Measurements from ENCODE around the gene PATZ1.

Gene PATZ1

DNA sequence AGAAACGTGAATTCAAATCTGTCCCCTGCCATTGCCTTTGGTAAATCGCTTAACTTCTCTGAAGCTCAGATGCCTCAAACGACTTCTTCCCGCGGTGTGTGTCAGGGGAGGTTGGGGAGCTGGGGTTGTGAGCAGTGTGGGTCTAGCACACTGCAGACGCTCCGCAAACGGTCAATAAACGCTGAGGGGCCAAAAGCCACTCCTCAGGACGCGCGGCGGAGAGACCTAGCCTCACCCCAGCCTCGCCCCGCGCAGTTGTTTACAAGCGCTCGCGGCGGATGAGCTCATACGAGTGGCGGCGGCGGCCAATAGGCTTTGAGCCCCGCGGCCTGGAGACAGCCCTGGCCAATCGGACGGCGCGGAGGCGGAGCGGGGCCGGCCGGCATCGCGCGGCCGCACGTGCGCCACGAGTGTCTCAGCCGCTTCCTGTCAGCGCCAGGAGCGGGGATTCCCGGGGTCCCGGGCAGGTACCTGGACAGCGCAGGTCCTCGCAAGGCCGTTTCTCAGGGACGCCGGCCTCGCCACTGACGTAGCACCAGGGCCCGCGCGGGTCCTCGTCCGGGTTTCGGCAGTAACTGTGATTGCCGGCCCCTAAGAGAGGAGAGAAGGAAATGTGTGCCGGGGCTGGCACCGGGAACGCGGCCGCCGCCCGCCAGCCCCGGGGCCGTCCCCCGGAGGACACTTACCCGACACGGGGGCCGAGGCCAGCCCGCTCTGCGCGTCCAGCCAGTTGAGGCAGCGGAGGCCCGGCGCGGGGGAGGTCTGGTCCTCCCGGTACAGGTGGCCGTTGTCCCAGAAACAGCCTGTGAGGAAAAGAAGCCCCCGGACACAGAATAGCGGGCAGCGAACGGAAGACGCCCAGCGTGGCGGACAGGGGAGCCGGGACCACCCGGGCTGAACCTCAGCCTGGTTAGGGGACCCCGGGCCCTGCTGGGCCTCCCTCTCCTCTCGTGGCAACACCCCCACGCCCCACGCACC lies 55.4 kb downstream of the PATZ1 start:
- Histone ChIP-seq H3K4me1 (ENCODE audit: control insufficient read depth, insufficient read depth, low read length, unreplicated experiment) (peaks cover 10% of the 10 kb centered on the region), H2AFZ (ENCODE audit: low read length, unreplicated experiment) (no peak overlapping the region)

GRCh38 chr22:31289344-31289743 lies 56.8 kb downstream of the PATZ1 start:
- no peaks in the 10 kb centered on the region for H3K27me3 ChIP-seq (ENCODE audit: insufficient read depth, low read length)
- H2AFZ ChIP-seq (ENCODE audit: low read length, unreplicated experiment): no peak overlapping the region
- no peaks in the 10 kb centered on the region for H3K79me2 ChIP-seq (ENCODE audit: control insufficient read depth, insufficient read depth, low read length, unreplicated experiment)
- no peak overlapping the region for H3K27ac ChIP-seq (ENCODE audit: low read depth, low read length)
- H3K36me3 ChIP-seq (ENCODE audit: insufficient read depth, low read length): no peaks in the 10 kb centered on the region
- no peak overlapping the region for H3K4me3 ChIP-seq (ENCODE audit: low read depth, low read length)
- peaks cover 4% of the 10 kb centered on the region for H3K4me1 ChIP-seq (ENCODE audit: control insufficient read depth, insufficient read depth, low read length, unreplicated experiment)

More for the DNA sequence above, 55.4 kb downstream of the PATZ1 start:
- Histone ChIP-seq H3K36me3 (ENCODE audit: insufficient read depth, low read length) (no peaks in the 10 kb centered on the region), H3K27ac (ENCODE audit: low read depth, low read length) (peak overlapping the region; percentile 47; the same call in 1 of the 2 replicates), H3K79me2 (ENCODE audit: control insufficient read depth, insufficient read depth, low read length, unreplicated experiment) (no peaks in the 10 kb centered on the region), H3K4me3 (ENCODE audit: low read depth, low read length) (peak overlapping the region; percentile 76), H3K27me3 (ENCODE audit: insufficient read depth, low read length) (no peaks in the 10 kb centered on the region)

GRCh38 chr22:31288496-31289240 lies 57.5 kb downstream of the PATZ1 start:
- Histone ChIP-seq H3K4me1 (ENCODE audit: control insufficient read depth, insufficient read depth, low read length, unreplicated experiment) (peaks cover 4% of the 10 kb centered on the region), H3K4me3 (ENCODE audit: low read depth, low read length) (no peak overlapping the region), H2AFZ (ENCODE audit: low read length, unreplicated experiment) (no peak overlapping the region), H3K36me3 (ENCODE audit: insufficient read depth, low read length) (no peaks in the 10 kb centered on the region), H3K79me2 (ENCODE audit: control insufficient read depth, insufficient read depth, low read length, unreplicated experiment) (no peaks in the 10 kb centered on the region), H3K27me3 (ENCODE audit: insufficient read depth, low read length) (no peaks in the 10 kb centered on the region), H3K27ac (ENCODE audit: low read depth, low read length) (no peak overlapping the region)

DNA sequence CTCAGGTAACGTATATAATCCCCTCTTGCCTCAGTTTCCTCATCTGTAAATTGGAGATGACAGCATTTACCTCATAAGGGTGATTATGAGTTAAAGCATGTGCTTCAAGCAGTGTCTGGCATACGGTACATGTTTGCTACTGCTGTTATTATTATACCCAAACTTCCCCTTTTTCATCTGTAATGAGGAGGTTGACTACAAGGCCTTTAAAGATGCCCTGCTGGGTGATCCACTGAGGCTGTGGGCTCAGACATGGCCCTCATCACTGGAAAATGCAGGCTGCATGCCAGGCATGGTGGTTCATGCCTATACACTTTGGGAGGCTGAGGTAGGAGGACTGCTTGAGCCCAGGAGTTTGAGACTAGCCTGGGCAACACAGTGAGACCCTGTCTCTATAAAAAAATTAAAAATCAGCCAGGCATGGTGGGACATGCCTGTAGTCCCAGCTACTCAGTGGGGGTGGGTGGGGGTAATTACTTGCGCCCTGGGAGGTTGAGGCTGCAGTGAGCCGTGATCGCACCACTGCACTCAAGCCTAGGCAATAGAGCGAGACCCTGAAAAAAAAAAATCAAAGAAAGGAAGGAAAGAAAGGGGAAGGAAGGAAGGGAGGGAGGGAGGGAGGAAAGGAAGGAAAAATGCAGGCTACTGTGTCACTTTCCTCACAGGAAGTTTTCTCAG lies 58.2 kb downstream of the PATZ1 start:
- H3K27ac ChIP-seq (ENCODE audit: low read depth, low read length): no peak overlapping the region
- H3K4me3 ChIP-seq (ENCODE audit: low read depth, low read length): no peak overlapping the region
- no peak overlapping the region for H2AFZ ChIP-seq (ENCODE audit: low read length, unreplicated experiment)
- no peaks in the 10 kb centered on the region for H3K36me3 ChIP-seq (ENCODE audit: insufficient read depth, low read length)
- H3K4me1 ChIP-seq (ENCODE audit: control insufficient read depth, insufficient read depth, low read length, unreplicated experiment): peaks cover 2% of the 10 kb centered on the region
- no peaks in the 10 kb centered on the region for H3K27me3 ChIP-seq (ENCODE audit: insufficient read depth, low read length)
- H3K79me2 ChIP-seq (ENCODE audit: control insufficient read depth, insufficient read depth, low read length, unreplicated experiment): no peaks in the 10 kb centered on the region

DNA sequence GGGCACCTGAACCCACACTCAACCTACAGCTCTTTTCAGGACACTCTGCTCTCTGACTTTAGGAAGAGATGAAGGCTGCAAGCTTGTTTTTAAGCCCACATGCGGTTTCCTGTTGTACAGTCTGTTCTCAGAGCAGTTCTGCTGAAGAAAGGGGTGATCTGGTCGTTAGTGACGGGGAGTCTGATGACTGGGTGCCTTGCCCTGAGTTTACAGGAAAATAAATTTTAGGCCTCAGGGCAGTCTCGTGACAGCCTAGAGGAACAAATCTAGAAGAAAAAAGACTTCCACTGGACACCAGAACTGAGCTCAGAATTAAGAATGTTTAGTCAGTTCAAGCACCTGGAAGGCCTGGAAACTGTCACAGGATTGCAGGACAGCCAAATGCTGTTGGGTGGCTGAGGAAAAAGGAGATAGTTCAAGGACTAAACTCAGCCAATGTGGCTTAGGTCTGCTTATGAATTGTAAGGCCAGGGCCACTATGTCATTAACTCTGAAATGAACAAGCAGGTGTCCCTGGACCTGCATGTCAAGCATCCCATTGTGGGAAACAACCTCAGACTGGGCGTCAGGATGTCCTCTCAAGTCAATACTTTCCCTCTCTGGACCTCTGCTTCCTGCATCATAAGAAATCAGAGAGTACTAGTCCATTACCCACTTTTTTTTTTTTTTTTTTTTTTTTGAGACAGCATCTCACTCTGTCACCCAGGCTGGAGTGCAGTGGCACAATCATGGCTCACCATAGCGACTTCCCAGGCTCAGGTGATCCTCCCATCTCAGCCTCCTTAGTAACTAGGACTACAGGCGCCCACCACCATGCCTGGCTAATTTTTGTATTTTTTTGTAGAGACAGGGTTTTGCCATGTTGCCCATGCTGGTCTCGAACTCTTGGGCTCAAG lies 59.5 kb downstream of the PATZ1 start:
- H3K79me2 ChIP-seq (ENCODE audit: control insufficient read depth, insufficient read depth, low read length, unreplicated experiment): no peaks in the 10 kb centered on the region
- H3K36me3 ChIP-seq (ENCODE audit: insufficient read depth, low read length): no peaks in the 10 kb centered on the region
- H3K4me1 ChIP-seq (ENCODE audit: control insufficient read depth, insufficient read depth, low read length, unreplicated experiment): no peaks in the 10 kb centered on the region
- no peak overlapping the region for H2AFZ ChIP-seq (ENCODE audit: low read length, unreplicated experiment)
- H3K4me3 ChIP-seq (ENCODE audit: low read depth, low read length): no peak overlapping the region
- H3K27ac ChIP-seq (ENCODE audit: low read depth, low read length): no peak overlapping the region
- no peaks in the 10 kb centered on the region for H3K27me3 ChIP-seq (ENCODE audit: insufficient read depth, low read length)

- Histone ChIP-seq H2AFZ (ENCODE audit: low read length, unreplicated experiment) (no peak overlapping the region), H3K27ac (ENCODE audit: low read depth, low read length) (no peak overlapping the region), H3K79me2 (ENCODE audit: control insufficient read depth, insufficient read depth, low read length, unreplicated experiment) (no peaks in the 10 kb centered on the region), H3K36me3 (ENCODE audit: insufficient read depth, low read length) (no peaks in the 10 kb centered on the region), H3K4me3 (ENCODE audit: low read depth, low read length) (no peak overlapping the region), H3K4me1 (ENCODE audit: control insufficient read depth, insufficient read depth, low read length, unreplicated experiment) (no peaks in the 10 kb centered on the region), H3K27me3 (ENCODE audit: insufficient read depth, low read length) (no peaks in the 10 kb centered on the region)
Observed at GRCh38 chr22:31284281-31285155, 61.6 kb downstream of the PATZ1 start.

GRCh38 chr22:31282748-31283468 lies 63.2 kb downstream of the PATZ1 start:
- Histone ChIP-seq H3K4me1 (ENCODE audit: control insufficient read depth, insufficient read depth, low read length, unreplicated experiment) (no peaks in the 10 kb centered on the region), H3K27me3 (ENCODE audit: insufficient read depth, low read length) (no peaks in the 10 kb centered on the region), H3K27ac (ENCODE audit: low read depth, low read length) (no peak overlapping the region), H3K4me3 (ENCODE audit: low read depth, low read length) (no peak overlapping the region), H2AFZ (ENCODE audit: low read length, unreplicated experiment) (no peak overlapping the region), H3K36me3 (ENCODE audit: insufficient read depth, low read length) (no peaks in the 10 kb centered on the region), H3K79me2 (ENCODE audit: control insufficient read depth, insufficient read depth, low read length, unreplicated experiment) (no peaks in the 10 kb centered on the region)

- H3K79me2 ChIP-seq (ENCODE audit: control insufficient read depth, insufficient read depth, low read length, unreplicated experiment): no peaks in the 10 kb centered on the region
- no peaks in the 10 kb centered on the region for H3K27me3 ChIP-seq (ENCODE audit: insufficient read depth, low read length)
- no peak overlapping the region for H3K27ac ChIP-seq (ENCODE audit: low read depth, low read length)
- H3K36me3 ChIP-seq (ENCODE audit: insufficient read depth, low read length): no peaks in the 10 kb centered on the region
- H3K4me1 ChIP-seq (ENCODE audit: control insufficient read depth, insufficient read depth, low read length, unreplicated experiment): no peaks in the 10 kb centered on the region
- no peak overlapping the region for H2AFZ ChIP-seq (ENCODE audit: low read length, unreplicated experiment)
- H3K4me3 ChIP-seq (ENCODE audit: low read depth, low read length): no peak overlapping the region
Observed at GRCh38 chr22:31281733-31282132, 64.4 kb downstream of the PATZ1 start.
